GM23338 (cell line): ENCODE measurements around the gene MAPK14.

Experiments
- EZH2 ChIP-seq: fragments of 200-600 bp; sonication (generic); IDR thresholded peaks from one replicate; pipeline ENCODE4 v1.8.0; 2017; ENCODE audit warnings: antibody characterized with exemption, mild to moderate bottlenecking, low read depth; ENCODE audit not compliant: unreplicated experiment
- POLR2AphosphoS5 ChIP-seq: IDR thresholded peaks from 2 replicates; pipeline ENCODE4 v1.6.1; 2016; ENCODE audit warnings: antibody characterized with exemption, low read depth
- TF ChIP-seq, protein P1 (sequence below), 2 experiments: fragments of 200-600 bp in 1 of 2; sonication (generic) in 1 of 2; conservative IDR thresholded peaks; 2 replicates each; pipeline versions ENCODE4 v1.5.1 to v1.6.1; 2016 to 2017; ENCODE audit warnings: antibody characterized with exemption in 2 of 2, low read depth in 2 of 2, mild to moderate bottlenecking in 2 of 2, moderate library complexity in 1 of 2

DNA sequence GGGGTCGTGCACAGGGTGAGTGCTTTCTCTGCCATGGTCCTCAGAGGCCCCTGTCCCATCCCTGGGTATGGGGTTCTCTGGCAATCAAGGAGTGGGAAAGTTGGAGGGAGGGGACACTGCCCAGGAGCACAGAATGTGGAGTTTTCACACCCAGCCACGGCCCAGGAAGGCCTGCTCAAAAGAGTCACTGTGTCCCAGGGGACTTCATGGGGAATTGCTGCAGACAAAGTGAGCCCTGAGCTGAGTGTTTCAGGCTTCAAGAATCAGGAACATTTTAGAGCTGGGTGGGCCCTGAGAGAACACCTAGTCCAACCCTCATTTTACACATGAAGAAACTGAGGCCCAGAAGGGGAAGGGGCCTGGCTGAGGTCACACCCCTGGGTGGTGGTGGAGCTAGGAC is 108.4 kb downstream of the MAPK14 start:
- TF ChIP-seq, protein P1, sequence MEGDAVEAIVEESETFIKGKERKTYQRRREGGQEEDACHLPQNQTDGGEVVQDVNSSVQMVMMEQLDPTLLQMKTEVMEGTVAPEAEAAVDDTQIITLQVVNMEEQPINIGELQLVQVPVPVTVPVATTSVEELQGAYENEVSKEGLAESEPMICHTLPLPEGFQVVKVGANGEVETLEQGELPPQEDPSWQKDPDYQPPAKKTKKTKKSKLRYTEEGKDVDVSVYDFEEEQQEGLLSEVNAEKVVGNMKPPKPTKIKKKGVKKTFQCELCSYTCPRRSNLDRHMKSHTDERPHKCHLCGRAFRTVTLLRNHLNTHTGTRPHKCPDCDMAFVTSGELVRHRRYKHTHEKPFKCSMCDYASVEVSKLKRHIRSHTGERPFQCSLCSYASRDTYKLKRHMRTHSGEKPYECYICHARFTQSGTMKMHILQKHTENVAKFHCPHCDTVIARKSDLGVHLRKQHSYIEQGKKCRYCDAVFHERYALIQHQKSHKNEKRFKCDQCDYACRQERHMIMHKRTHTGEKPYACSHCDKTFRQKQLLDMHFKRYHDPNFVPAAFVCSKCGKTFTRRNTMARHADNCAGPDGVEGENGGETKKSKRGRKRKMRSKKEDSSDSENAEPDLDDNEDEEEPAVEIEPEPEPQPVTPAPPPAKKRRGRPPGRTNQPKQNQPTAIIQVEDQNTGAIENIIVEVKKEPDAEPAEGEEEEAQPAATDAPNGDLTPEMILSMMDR (conservative IDR thresholded peaks at IDR 0.05; ENCODE audit: low read depth in 2 of 2) = no peak
- TF ChIP-seq EZH2 = no peak
- TF ChIP-seq POLR2AphosphoS5 = no peak
